Prostate gland (tissue), 2 donors: ENCODE data around the gene HBE1. TPM values are rescaled to one million over a fixed set of nuclear protein-coding genes. Genes with fewer than 3 reads are reported as not detected.
"Not testable (repeated sequence)": the region's sequence is repeated elsewhere in the genome, so short reads cannot be mapped to it uniquely, and the experiment has no call there.

ENCODE experiments used
- DNase-seq: peaks from one replicate; pipeline ENCODE4 v3.0.0-alpha.2; 2019; ENCODE audit warnings: low spot score
- H3K27ac ChIP-seq, 2 donors: fragments of 200-600 bp; sonication (generic); 2 replicates each; pipeline ENCODE4 v1.5.1; 2017 to 2019
- H3K27me3 ChIP-seq: fragments of 200-600 bp; sonication (generic); replicated peaks from 2 replicates; pipeline ENCODE4 v1.5.1; 2019; ENCODE audit not compliant: insufficient read depth
- H3K36me3 ChIP-seq, 2 donors: fragments of 200-600 bp; sonication (generic); 1 replicate in 1 of 2; 2 replicates in 1 of 2; pipeline versions ENCODE4 v1.5.1 to v1.8.1; 2017 to 2019
- H3K4me1 ChIP-seq: fragments of 200-600 bp; sonication (generic); replicated peaks from 2 replicates; pipeline ENCODE4 v1.5.1; 2019
- H3K4me3 ChIP-seq, 2 donors: fragments of 200-600 bp; sonication (generic); 2 replicates each; pipeline ENCODE4 v1.5.1; 2017 to 2019
- H3K9me3 ChIP-seq: fragments of 200-600 bp; sonication (generic); 2 replicates; pipeline ENCODE4 v1.5.1; 2017
- POLR2A ChIP-seq: fragments of 450-650 bp; IDR thresholded peaks from one replicate; pipeline ENCODE4 v1.6.1; 2016; ENCODE audit warnings: antibody characterized with exemption, mild to moderate bottlenecking
- POLR2AphosphoS5 ChIP-seq: sonication (generic); formaldehyde crosslinking; IDR thresholded peaks from one replicate; pipeline ENCODE4 v1.6.1; 2017; ENCODE audit warnings: antibody characterized with exemption
- WGBS: methylation state at CpG from one replicate; pipeline ENCODE4 v1.1.5; 2018; 5-methylcytosine and 5-hydroxymethylcytosine counted together
- intact Hi-C: fragments of 100-400 bp; cut with DNase I; formaldehyde crosslinking; loops from one replicate; pipeline ENCODE4 v1.14.2; 2022
- total RNA-seq, 2 donors: library from RNA; depleted of rRNA; stranded (reverse); fragments of >200 nt; gene quantifications; one replicate each; pipeline ENCODE4 v1.1.0, GENCODE V29; 2016
- TF ChIP-seq, protein P1 (sequence below), 4 experiments: fragments of 200-600 bp in 2 of 4; fragments of 450-650 bp in 2 of 4; sonication (generic) in 2 of 4; IDR thresholded peaks; 1 replicate in 3 of 4; 2 replicates in 1 of 4; pipeline ENCODE4 v1.5.1; 2016 to 2019; ENCODE audit warnings: antibody characterized with exemption in 4 of 4, mild to moderate bottlenecking in 2 of 4, moderate library complexity in 2 of 4

Gene HBE1
- total RNA-seq, 2 donors from 2014 or later = not detected

DNA sequence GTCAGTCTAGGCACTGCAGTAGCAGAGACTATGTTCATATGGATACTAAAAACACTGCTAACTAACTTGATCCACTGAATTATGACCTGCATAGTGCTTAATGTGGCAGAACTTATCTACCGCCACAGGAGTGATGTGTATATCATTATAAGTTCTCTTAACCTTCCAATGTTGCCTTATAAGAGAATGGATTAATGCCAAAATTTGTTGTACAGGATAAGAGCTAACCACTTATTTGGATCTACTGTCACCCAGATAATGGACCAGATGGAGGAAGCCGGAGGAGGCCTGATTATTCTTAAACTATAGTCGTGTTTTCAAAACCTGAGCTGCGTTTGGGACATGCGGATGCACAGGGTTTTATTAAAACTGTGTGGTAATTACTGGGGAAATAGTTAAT, 33.9 kb upstream of the HBE1 start:
- WGBS = 86% methylated on average over 5 of the region's 5 CpGs
- intact Hi-C loops = no loop called here

GRCh38 chr11:5301846-5302245, 32.1 kb upstream of the HBE1 start, which contains the start of gene OR51B4:
TSS of gene OR51B4 (minus strand) at chr11:5301946. CDS start at chr11:5301946, 0 bp downstream.
- WGBS = 89% methylated on average over 2 of the region's 2 CpGs
- intact Hi-C loops = no loop called here
- H3K4me3 ChIP-seq = no peak within 1 kb of the TSS
- H3K4me1 ChIP-seq = no peaks in the 10 kb centered on the region
- no peak for DNase-seq
- no peaks in the 10 kb centered on the region for H3K27me3 ChIP-seq
- H3K27ac ChIP-seq = no peak within 1 kb of the TSS
- TF ChIP-seq POLR2AphosphoS5 (no peak), POLR2A (no peak)
- TF ChIP-seq, protein P1, sequence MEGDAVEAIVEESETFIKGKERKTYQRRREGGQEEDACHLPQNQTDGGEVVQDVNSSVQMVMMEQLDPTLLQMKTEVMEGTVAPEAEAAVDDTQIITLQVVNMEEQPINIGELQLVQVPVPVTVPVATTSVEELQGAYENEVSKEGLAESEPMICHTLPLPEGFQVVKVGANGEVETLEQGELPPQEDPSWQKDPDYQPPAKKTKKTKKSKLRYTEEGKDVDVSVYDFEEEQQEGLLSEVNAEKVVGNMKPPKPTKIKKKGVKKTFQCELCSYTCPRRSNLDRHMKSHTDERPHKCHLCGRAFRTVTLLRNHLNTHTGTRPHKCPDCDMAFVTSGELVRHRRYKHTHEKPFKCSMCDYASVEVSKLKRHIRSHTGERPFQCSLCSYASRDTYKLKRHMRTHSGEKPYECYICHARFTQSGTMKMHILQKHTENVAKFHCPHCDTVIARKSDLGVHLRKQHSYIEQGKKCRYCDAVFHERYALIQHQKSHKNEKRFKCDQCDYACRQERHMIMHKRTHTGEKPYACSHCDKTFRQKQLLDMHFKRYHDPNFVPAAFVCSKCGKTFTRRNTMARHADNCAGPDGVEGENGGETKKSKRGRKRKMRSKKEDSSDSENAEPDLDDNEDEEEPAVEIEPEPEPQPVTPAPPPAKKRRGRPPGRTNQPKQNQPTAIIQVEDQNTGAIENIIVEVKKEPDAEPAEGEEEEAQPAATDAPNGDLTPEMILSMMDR (IDR thresholded peaks at IDR 0.05) = no peak
- H3K9me3 ChIP-seq = no peaks in the 10 kb centered on the region
- H3K36me3 ChIP-seq = no peaks in the 10 kb centered on the region

More for the DNA sequence above, 33.9 kb upstream of the HBE1 start:
- Histone ChIP-seq H3K27me3 (no peaks in the 10 kb centered on the region), H3K36me3 (no peaks in the 10 kb centered on the region), H3K4me3 (no peak overlapping the region), H3K27ac (no peak overlapping the region), H3K9me3 (no peaks in the 10 kb centered on the region), H3K4me1 (no peaks in the 10 kb centered on the region)
- no peak for DNase-seq
- no peak for TF ChIP-seq POLR2A
- no peak for TF ChIP-seq POLR2AphosphoS5
- TF ChIP-seq, protein P1 (IDR thresholded peaks at IDR 0.05) = no peak

- no peak for DNase-seq
- H3K27ac ChIP-seq = no peak overlapping the region
- no peaks in the 10 kb centered on the region for H3K4me1 ChIP-seq
- WGBS = 59% methylated on average over 3 of the region's 3 CpGs
- no peaks in the 10 kb centered on the region for H3K27me3 ChIP-seq
- intact Hi-C loops = no loop called here
- H3K36me3 ChIP-seq = no peaks in the 10 kb centered on the region
- TF ChIP-seq POLR2AphosphoS5 = no peak
- TF ChIP-seq, protein P1 (IDR thresholded peaks at IDR 0.05) = no peak
- no peak for TF ChIP-seq POLR2A
- no peaks in the 10 kb centered on the region for H3K9me3 ChIP-seq
- no peak overlapping the region for H3K4me3 ChIP-seq
These were observed 30.5 kb upstream of the HBE1 start for GRCh38 chr11:5300251-5300650.

DNA sequence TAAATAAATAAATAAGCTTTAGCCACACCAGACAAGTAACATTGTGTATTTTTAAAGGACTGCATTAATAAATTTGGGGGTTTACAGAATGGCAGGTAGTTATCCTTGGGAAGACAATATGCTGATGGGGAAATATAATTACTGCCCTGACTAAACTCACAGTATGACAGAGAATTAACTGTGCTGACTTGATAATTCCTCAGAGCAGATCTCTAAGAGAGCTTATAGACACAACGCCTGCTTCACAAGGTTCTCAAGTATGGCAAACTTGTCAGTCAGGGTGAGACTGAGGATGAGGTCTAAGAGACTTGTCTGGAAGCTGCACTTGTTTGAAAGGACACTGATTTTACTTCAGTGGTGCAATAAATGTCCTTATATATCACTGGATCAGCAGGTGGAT, 28.7 kb upstream of the HBE1 start:
- intact Hi-C loops = no loop called here
- no peaks in the 10 kb centered on the region for H3K9me3 ChIP-seq
- no peaks in the 10 kb centered on the region for H3K36me3 ChIP-seq
- no peaks in the 10 kb centered on the region for H3K4me1 ChIP-seq
- no peak overlapping the region for H3K27ac ChIP-seq
- no peak overlapping the region for H3K4me3 ChIP-seq
- H3K27me3 ChIP-seq = no peaks in the 10 kb centered on the region
- DNase-seq = no peak
- TF ChIP-seq POLR2A (no peak), POLR2AphosphoS5 (no peak)
- TF ChIP-seq, protein P1 (IDR thresholded peaks at IDR 0.05) = no peak
- 90% methylated on average over 1 of the region's 1 CpG for WGBS

DNA sequence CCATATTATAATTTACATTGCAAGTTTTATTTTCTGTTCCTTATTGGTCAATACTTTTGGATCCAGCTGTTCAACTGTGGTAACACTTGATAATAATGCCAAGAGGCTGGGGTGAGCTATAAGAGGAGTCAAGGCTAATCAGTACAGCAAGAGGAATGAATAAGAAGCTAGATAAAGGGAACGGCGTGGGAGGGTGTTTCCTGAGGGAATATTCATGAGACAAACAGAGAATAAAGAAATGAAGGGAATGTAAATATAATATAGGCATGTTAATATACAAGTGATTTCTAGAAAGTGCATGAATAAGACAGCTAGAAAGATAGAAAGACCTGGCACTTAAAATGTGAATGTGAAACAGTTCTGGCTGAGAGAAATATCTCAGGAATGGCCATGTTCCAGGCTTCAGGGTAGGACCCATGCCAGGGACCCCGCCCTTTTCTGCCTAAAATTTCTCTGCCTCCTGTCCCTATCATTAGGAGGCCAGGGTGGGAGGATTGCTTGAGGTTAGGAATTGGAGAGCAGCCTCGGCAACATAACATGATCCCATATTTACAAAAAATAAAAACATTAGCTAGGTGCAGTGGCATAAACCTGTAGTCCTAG, 28.1 kb upstream of the HBE1 start:
- H3K36me3 ChIP-seq = no peaks in the 10 kb centered on the region
- no peak for TF ChIP-seq POLR2AphosphoS5
- TF ChIP-seq, protein P1 (IDR thresholded peaks at IDR 0.05) = no peak
- no peak for TF ChIP-seq POLR2A
- no peaks in the 10 kb centered on the region for H3K9me3 ChIP-seq
- no peak overlapping the region for H3K4me3 ChIP-seq
- no peak for DNase-seq
- 68% methylated on average over 4 of the region's 4 CpGs for WGBS
- intact Hi-C loops = no loop called here
- no peaks in the 10 kb centered on the region for H3K27me3 ChIP-seq
- H3K4me1 ChIP-seq = no peaks in the 10 kb centered on the region
- no peak overlapping the region for H3K27ac ChIP-seq

GRCh38 chr11:5294342-5294995, 24.7 kb upstream of the HBE1 start:
- H3K27me3 ChIP-seq, H3K9me3 ChIP-seq, DNase-seq, H3K27ac ChIP-seq, H3K36me3 ChIP-seq, H3K4me3 ChIP-seq, intact Hi-C loops, H3K4me1 ChIP-seq: not testable (repeated sequence)
- WGBS = 95% methylated on average over 35 of the region's 41 CpGs
